HL-60 (cell line): Measurements from ENCODE around the gene EIF4E2.
"Not testable (repeated sequence)": the region's sequence is repeated elsewhere in the genome, so short reads cannot be mapped to it uniquely, and the experiment has no call there.

ENCODE experiments used
- POLR2AphosphoS5 ChIP-seq: IDR thresholded peaks from 2 replicates; pipeline ENCODE4 v1.6.1; 2012; ENCODE audit warnings: low read depth
- TF ChIP-seq, protein P1 (sequence below): IDR thresholded peaks from one replicate; pipeline ENCODE4 v1.5.1; 2011; ENCODE audit warnings: low read length, control low read depth, inconsistent platforms; ENCODE audit not compliant: insufficient read depth
- TF ChIP-seq, protein P2 (sequence below): IDR thresholded peaks from 2 replicates; pipeline ENCODE4 v1.6.1; 2012; ENCODE audit warnings: low read depth; ENCODE audit not compliant: insufficient replicate concordance

- TF ChIP-seq, protein P1, sequence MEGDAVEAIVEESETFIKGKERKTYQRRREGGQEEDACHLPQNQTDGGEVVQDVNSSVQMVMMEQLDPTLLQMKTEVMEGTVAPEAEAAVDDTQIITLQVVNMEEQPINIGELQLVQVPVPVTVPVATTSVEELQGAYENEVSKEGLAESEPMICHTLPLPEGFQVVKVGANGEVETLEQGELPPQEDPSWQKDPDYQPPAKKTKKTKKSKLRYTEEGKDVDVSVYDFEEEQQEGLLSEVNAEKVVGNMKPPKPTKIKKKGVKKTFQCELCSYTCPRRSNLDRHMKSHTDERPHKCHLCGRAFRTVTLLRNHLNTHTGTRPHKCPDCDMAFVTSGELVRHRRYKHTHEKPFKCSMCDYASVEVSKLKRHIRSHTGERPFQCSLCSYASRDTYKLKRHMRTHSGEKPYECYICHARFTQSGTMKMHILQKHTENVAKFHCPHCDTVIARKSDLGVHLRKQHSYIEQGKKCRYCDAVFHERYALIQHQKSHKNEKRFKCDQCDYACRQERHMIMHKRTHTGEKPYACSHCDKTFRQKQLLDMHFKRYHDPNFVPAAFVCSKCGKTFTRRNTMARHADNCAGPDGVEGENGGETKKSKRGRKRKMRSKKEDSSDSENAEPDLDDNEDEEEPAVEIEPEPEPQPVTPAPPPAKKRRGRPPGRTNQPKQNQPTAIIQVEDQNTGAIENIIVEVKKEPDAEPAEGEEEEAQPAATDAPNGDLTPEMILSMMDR: not testable (repeated sequence)
- TF ChIP-seq POLR2AphosphoS5: not testable (repeated sequence)
- TF ChIP-seq, protein P2, sequence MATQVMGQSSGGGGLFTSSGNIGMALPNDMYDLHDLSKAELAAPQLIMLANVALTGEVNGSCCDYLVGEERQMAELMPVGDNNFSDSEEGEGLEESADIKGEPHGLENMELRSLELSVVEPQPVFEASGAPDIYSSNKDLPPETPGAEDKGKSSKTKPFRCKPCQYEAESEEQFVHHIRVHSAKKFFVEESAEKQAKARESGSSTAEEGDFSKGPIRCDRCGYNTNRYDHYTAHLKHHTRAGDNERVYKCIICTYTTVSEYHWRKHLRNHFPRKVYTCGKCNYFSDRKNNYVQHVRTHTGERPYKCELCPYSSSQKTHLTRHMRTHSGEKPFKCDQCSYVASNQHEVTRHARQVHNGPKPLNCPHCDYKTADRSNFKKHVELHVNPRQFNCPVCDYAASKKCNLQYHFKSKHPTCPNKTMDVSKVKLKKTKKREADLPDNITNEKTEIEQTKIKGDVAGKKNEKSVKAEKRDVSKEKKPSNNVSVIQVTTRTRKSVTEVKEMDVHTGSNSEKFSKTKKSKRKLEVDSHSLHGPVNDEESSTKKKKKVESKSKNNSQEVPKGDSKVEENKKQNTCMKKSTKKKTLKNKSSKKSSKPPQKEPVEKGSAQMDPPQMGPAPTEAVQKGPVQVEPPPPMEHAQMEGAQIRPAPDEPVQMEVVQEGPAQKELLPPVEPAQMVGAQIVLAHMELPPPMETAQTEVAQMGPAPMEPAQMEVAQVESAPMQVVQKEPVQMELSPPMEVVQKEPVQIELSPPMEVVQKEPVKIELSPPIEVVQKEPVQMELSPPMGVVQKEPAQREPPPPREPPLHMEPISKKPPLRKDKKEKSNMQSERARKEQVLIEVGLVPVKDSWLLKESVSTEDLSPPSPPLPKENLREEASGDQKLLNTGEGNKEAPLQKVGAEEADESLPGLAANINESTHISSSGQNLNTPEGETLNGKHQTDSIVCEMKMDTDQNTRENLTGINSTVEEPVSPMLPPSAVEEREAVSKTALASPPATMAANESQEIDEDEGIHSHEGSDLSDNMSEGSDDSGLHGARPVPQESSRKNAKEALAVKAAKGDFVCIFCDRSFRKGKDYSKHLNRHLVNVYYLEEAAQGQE: not testable (repeated sequence)
Measured at GRCh38 chr2:232570481-232570880, 20.0 kb downstream of the EIF4E2 start.
